Measurements from ENCODE around the gene SERBP1.

DNA sequence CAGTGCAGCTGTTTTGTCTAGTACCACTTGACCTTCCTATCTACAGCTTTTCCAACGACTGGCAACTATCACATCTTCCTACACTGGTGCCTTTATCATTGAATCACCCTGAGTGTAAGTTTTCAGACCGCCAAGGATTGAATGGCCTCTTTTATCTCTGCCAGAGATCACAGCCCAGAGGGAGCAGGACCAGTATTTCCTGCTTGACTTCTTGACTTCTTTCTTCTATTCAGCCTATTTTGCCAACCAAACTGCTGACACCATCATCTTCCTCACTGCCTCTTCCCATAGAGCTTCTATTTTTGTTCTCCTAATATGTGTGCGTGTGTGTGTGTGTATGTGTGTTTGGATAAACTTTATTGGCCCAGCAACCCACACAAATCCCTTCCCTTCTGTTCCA is 53.8 kb downstream of the SERBP1 start:
- TF ChIP-seq, protein P1, sequence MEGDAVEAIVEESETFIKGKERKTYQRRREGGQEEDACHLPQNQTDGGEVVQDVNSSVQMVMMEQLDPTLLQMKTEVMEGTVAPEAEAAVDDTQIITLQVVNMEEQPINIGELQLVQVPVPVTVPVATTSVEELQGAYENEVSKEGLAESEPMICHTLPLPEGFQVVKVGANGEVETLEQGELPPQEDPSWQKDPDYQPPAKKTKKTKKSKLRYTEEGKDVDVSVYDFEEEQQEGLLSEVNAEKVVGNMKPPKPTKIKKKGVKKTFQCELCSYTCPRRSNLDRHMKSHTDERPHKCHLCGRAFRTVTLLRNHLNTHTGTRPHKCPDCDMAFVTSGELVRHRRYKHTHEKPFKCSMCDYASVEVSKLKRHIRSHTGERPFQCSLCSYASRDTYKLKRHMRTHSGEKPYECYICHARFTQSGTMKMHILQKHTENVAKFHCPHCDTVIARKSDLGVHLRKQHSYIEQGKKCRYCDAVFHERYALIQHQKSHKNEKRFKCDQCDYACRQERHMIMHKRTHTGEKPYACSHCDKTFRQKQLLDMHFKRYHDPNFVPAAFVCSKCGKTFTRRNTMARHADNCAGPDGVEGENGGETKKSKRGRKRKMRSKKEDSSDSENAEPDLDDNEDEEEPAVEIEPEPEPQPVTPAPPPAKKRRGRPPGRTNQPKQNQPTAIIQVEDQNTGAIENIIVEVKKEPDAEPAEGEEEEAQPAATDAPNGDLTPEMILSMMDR (conservative IDR thresholded peaks at IDR 0.05; ENCODE audit: low read depth, low read length) = no peak
- TF ChIP-seq EZH2 (IDR thresholded peaks at IDR 0.05; ENCODE audit: borderline replicate concordance, low read depth, low read length, poor library complexity, severe bottlenecking) = no peak

Measured in A673 (cell line).